OCI-LY1 (cell line): Measurements from ENCODE around the gene EPHB2.

Source experiments
- H2AFZ ChIP-seq: fragments of 200-600 bp; sonication (generic), shearing (Covaris generic); 2 replicates; pipeline ENCODE4 v1.6.0; 2014; ENCODE audit warnings: antibody characterized with exemption, mild to moderate bottlenecking, low read length
- H3F3A ChIP-seq: fragments of 200-600 bp; sonication (generic), shearing (Covaris generic); 2 replicates; pipeline ENCODE4 v1.6.0; 2014; ENCODE audit warnings: mild to moderate bottlenecking, antibody characterized with exemption, low read length, moderate library complexity; ENCODE audit not compliant: insufficient read depth
- H3K27ac ChIP-seq: fragments of 200-600 bp; sonication (generic); 2 replicates; pipeline ENCODE4 v1.5.1; 2014; ENCODE audit warnings: low read length, mixed run types, mild to moderate bottlenecking, low read depth; ENCODE audit not compliant: poor library complexity, severe bottlenecking
- H3K27me3 ChIP-seq: fragments of 200-600 bp; sonication (generic); 2 replicates; pipeline ENCODE4 v1.6.0; 2014; ENCODE audit warnings: antibody characterized with exemption, mild to moderate bottlenecking, low read length, moderate library complexity; ENCODE audit not compliant: insufficient read depth
- H3K36me3 ChIP-seq: fragments of 200-600 bp; sonication (generic); 2 replicates; pipeline ENCODE4 v1.6.1; 2014; ENCODE audit warnings: mild to moderate bottlenecking, antibody characterized with exemption, low read length, moderate library complexity, mixed read lengths; ENCODE audit not compliant: insufficient read depth
- H3K4me1 ChIP-seq: fragments of 200-600 bp; sonication (generic); 2 replicates; pipeline ENCODE4 v1.5.1; 2014; ENCODE audit warnings: mild to moderate bottlenecking, low read length, moderate library complexity; ENCODE audit not compliant: insufficient read depth, severe bottlenecking
- H3K4me2 ChIP-seq: fragments of 200-600 bp; sonication (generic), shearing (Covaris generic); 2 replicates; pipeline ENCODE4 v1.6.1; 2014; ENCODE audit warnings: low read length
- H3K4me3 ChIP-seq: fragments of 200-600 bp; sonication (generic); 2 replicates; pipeline ENCODE4 v1.5.1; 2014; ENCODE audit warnings: low read length, low read depth, mild to moderate bottlenecking, mixed read lengths; ENCODE audit not compliant: poor library complexity, severe bottlenecking
- H3K79me2 ChIP-seq: fragments of 200-600 bp; shearing (Covaris generic); 2 replicates; pipeline ENCODE4 v1.6.1; 2016; ENCODE audit warnings: mixed run types, low read length, mixed read lengths; ENCODE audit not compliant: insufficient read depth
- H3K9ac ChIP-seq: fragments of 200-600 bp; sonication (generic), shearing (Covaris generic); 2 replicates; pipeline ENCODE4 v1.6.1; 2014; ENCODE audit warnings: mild to moderate bottlenecking, low read length, mixed read lengths
- H3K9me2 ChIP-seq: fragments of 200-600 bp; sonication (generic), shearing (Covaris generic); 2 replicates; pipeline ENCODE4 v1.6.1; 2014; ENCODE audit warnings: low read depth, mild to moderate bottlenecking, low read length, mixed read lengths
- H3K9me3 ChIP-seq: fragments of 200-600 bp; shearing (Covaris generic); 2 replicates; pipeline ENCODE4 v1.6.1; 2014; ENCODE audit warnings: low read length, mixed read lengths
- H4K20me1 ChIP-seq: fragments of 200-600 bp; sonication (generic), shearing (Covaris generic); 2 replicates; pipeline ENCODE4 v1.6.0; 2016; ENCODE audit warnings: mild to moderate bottlenecking, low read length; ENCODE audit not compliant: insufficient read depth
- CTCF ChIP-seq: fragments of 200-600 bp; sonication (generic), shearing (Covaris generic); IDR thresholded peaks from 2 replicates; pipeline ENCODE4 v1.5.1; 2017; ENCODE audit warnings: mild to moderate bottlenecking, antibody characterized with exemption, low read length, moderate library complexity, mixed read lengths
- EZH2 ChIP-seq: fragments of 200-600 bp; sonication (generic), shearing (Covaris generic); IDR thresholded peaks from 2 replicates; pipeline ENCODE4 v1.8.0; 2017; ENCODE audit warnings: borderline replicate concordance, mixed run types, mild to moderate bottlenecking, antibody characterized with exemption, low read length, moderate library complexity, mixed read lengths

Gene EPHB2

GRCh38 chr1:22880174-22880601 is 169.5 kb downstream of the EPHB2 start:
- no peak for TF ChIP-seq CTCF
- TF ChIP-seq EZH2, result no peak
- no peak overlapping the region for H2AFZ ChIP-seq
- H3K4me3 ChIP-seq, result no peak overlapping the region
- H3K27me3 ChIP-seq, result no peaks in the 10 kb centered on the region; the same call in 1 of the 2 replicates
- H4K20me1 ChIP-seq, result no peaks in the 10 kb centered on the region
- no peaks in the 10 kb centered on the region for H3F3A ChIP-seq
- no peak overlapping the region for H3K4me2 ChIP-seq
- H3K9me3 ChIP-seq, result no peaks in the 10 kb centered on the region
- no peaks in the 10 kb centered on the region for H3K79me2 ChIP-seq
- no peak overlapping the region for H3K27ac ChIP-seq
- H3K4me1 ChIP-seq, result no peaks in the 10 kb centered on the region
- no peaks in the 10 kb centered on the region for H3K36me3 ChIP-seq
- no peaks in the 10 kb centered on the region for H3K9me2 ChIP-seq
- no peak overlapping the region for H3K9ac ChIP-seq

- Histone ChIP-seq H3K27ac (no peak overlapping the region), H3K27me3 (no peaks in the 10 kb centered on the region; the same call in 1 of the 2 replicates), H3K9ac (no peak overlapping the region), H3K4me3 (no peak overlapping the region), H3K79me2 (no peaks in the 10 kb centered on the region), H2AFZ (no peak overlapping the region), H3K9me3 (no peaks in the 10 kb centered on the region), H3K9me2 (no peaks in the 10 kb centered on the region), H3K4me1 (no peaks in the 10 kb centered on the region), H3K36me3 (no peaks in the 10 kb centered on the region), H3F3A (no peaks in the 10 kb centered on the region), H4K20me1 (no peaks in the 10 kb centered on the region), H3K4me2 (no peak overlapping the region)
- TF ChIP-seq CTCF (no peak), EZH2 (no peak)
These were observed 172.8 kb downstream of the EPHB2 start for GRCh38 chr1:22883406-22883805.

GRCh38 chr1:22884806-22885530 is 174.3 kb downstream of the EPHB2 start:
- H3K79me2 ChIP-seq, result no peaks in the 10 kb centered on the region
- H3K27me3 ChIP-seq, result no peaks in the 10 kb centered on the region; the same call in 1 of the 2 replicates
- no peaks in the 10 kb centered on the region for H4K20me1 ChIP-seq
- TF ChIP-seq EZH2 (no peak), CTCF (no peak)
- no peaks in the 10 kb centered on the region for H3F3A ChIP-seq
- no peak overlapping the region for H3K4me2 ChIP-seq
- H3K4me1 ChIP-seq, result no peaks in the 10 kb centered on the region
- H2AFZ ChIP-seq, result no peak overlapping the region
- no peak overlapping the region for H3K27ac ChIP-seq
- no peaks in the 10 kb centered on the region for H3K36me3 ChIP-seq
- no peaks in the 10 kb centered on the region for H3K9me2 ChIP-seq
- H3K4me3 ChIP-seq, result no peak overlapping the region
- H3K9me3 ChIP-seq, result no peaks in the 10 kb centered on the region
- no peak overlapping the region for H3K9ac ChIP-seq
